Left lung (tissue), 10 donors: ENCODE results near the gene UNC45A. TPM values are rescaled to one million over a fixed set of nuclear protein-coding genes. Genes with fewer than 3 reads are reported as not detected.

ENCODE experiments used
- ATAC-seq: fragments of 200-7000 bp; cut with Tn5 transposase; one replicate; pipeline ENCODE4 v1.9.1; 2020; ENCODE audit warnings: moderate library complexity
- DNase-seq, 4 donors: peaks; one replicate each; pipeline ENCODE4 v3.0.0-alpha.2; 2013 to 2020
- H3K27ac ChIP-seq, 2 donors: fragments of 200-600 bp; sonication (generic) in 1 of 2; one replicate each; pipeline versions ENCODE4 v1.5.0 to v1.8.0; 2020 to 2021
- H3K27me3 ChIP-seq, 2 donors: fragments of 200-600 bp; sonication (generic) in 1 of 2; one replicate each; pipeline versions ENCODE4 v1.5.0 to v1.8.0; 2020 to 2021
- H3K36me3 ChIP-seq, 2 donors: fragments of 200-600 bp; sonication (generic) in 1 of 2; one replicate each; pipeline versions ENCODE4 v1.5.0 to v1.8.0; 2020 to 2021
- H3K4me1 ChIP-seq, 2 donors: fragments of 200-600 bp; one replicate each; pipeline ENCODE4 v1.8.0; 2021
- H3K4me3 ChIP-seq, 2 donors: fragments of 200-600 bp; sonication (generic) in 1 of 2; one replicate each; pipeline versions ENCODE4 v1.5.0 to v1.8.0; 2020 to 2021; ENCODE audit warnings: mild to moderate bottlenecking in 1 of 2
- H3K9me3 ChIP-seq, 2 donors: fragments of 200-600 bp; sonication (generic) in 1 of 2; one replicate each; pipeline versions ENCODE4 v1.5.0 to v1.8.0; 2020 to 2021
- CTCF ChIP-seq, 2 donors: fragments of 200-600 bp; sonication (generic) in 1 of 2; IDR thresholded peaks; one replicate each; pipeline versions ENCODE4 v1.5.0 to v1.8.0; 2021; ENCODE audit warnings: antibody characterized with exemption in 2 of 2
- intact Hi-C, 2 donors: fragments of 100-400 bp; cut with DNase I; formaldehyde crosslinking; loops; one replicate each; pipeline versions ENCODE4 v1.11.2 to v1.14.2; 2022
- polyA plus RNA-seq, 6 donors: library from polyadenylated mRNA; unstranded; fragments of 120-200 nt; gene quantifications; one replicate each; pipeline ENCODE4 v1.2.1, GENCODE V29; 2013; ENCODE audit not compliant: insufficient read length in 6 of 6
- total RNA-seq, 2 donors: library from RNA; stranded (reverse); fragmentation: NEBNext Ultra II Directional; extraction: Animal tissue kit (Norgen Biotek cat#: 25700); gene quantifications; one replicate each; pipeline ENCODE4 v1.2.1, GENCODE V29; 2021
- donor health status: DM: no; HTN: yes; CAD: no.
- donor health status: DM: no; HTN: no; CAD: no.

UNC45A gene
- total and polyA plus RNA-seq, 8 donors, result 62.3 to 80.4 (median 70.7) TPM

- DNase-seq, result no peak
- Histone ChIP-seq H3K36me3 (peaks cover 0 to 44% of the 10 kb centered on the region in 2 donors), H3K9me3 (no peaks in the 10 kb centered on the region), H3K4me3 (peak overlapping the region; percentile 67 to 95), H3K27me3 (no peaks in the 10 kb centered on the region), H3K27ac (no peak overlapping the region), H3K4me1 (peaks cover 7 to 35% of the 10 kb centered on the region in 2 donors)
- no peak for TF ChIP-seq CTCF (IDR thresholded peaks at IDR 0.05)
- intact Hi-C loops, result loop anchor here in 1 of 2 donors (5.0 to 10.0 kb wide), 2 partner anchors 79 to 317 kb away; no protein-coding TSS in a partner anchor
- no peak for ATAC-seq
Observed at GRCh38 chr15:90955624-90956273, 20.7 kb downstream of the UNC45A start.

GRCh38 chr15:90956274-90957030 lies 21.4 kb downstream of the UNC45A start:
- intact Hi-C loops, result loop anchor here in 1 of 2 donors (5.0 to 10.0 kb wide), 2 partner anchors 78 to 316 kb away; no protein-coding TSS in a partner anchor
- H3K4me1 ChIP-seq, result peaks cover 7 to 35% of the 10 kb centered on the region in 2 donors
- DNase-seq, result peak; percentile 69 to 93 (median 82)

GRCh38 chr15:90957031-90957790 lies 22.1 kb downstream of the UNC45A start:
- Histone ChIP-seq H3K4me1 (peaks cover 7 to 35% of the 10 kb centered on the region in 2 donors), H3K27ac (no peak overlapping the region), H3K4me3 (peak overlapping the region; percentile 50 to 51), H3K36me3 (peaks cover 0 to 43% of the 10 kb centered on the region in 2 donors), H3K27me3 (no peaks in the 10 kb centered on the region), H3K9me3 (no peaks in the 10 kb centered on the region)
- peak; percentile 19 for ATAC-seq
- intact Hi-C loops, result loop anchor here in 1 of 2 donors (5.0 to 10.0 kb wide), 2 partner anchors 78 to 315 kb away; no protein-coding TSS in a partner anchor
- DNase-seq, result peak in 2 of 4 donors; percentile 35 to 82
- TF ChIP-seq CTCF (IDR thresholded peaks at IDR 0.05), result no peak

More at GRCh38 chr15:90956274-90957030, 21.4 kb downstream of the UNC45A start:
- TF ChIP-seq CTCF (IDR thresholded peaks at IDR 0.05), result peak; percentile 86 to 91
- no peaks in the 10 kb centered on the region for H3K9me3 ChIP-seq
- no peak overlapping the region for H3K27ac ChIP-seq
- peaks cover 0 to 44% of the 10 kb centered on the region in 2 donors for H3K36me3 ChIP-seq
- H3K4me3 ChIP-seq, result peak overlapping the region; percentile 50 to 51
- peak; percentile 63 for ATAC-seq
- no peaks in the 10 kb centered on the region for H3K27me3 ChIP-seq

GRCh38 chr15:90957791-90958190 lies 22.7 kb downstream of the UNC45A start:
- Histone ChIP-seq H3K27ac (no peak overlapping the region), H3K9me3 (no peaks in the 10 kb centered on the region), H3K4me1 (peaks cover 7 to 35% of the 10 kb centered on the region in 2 donors), H3K27me3 (no peaks in the 10 kb centered on the region), H3K36me3 (peaks cover 0 to 37% of the 10 kb centered on the region in 2 donors), H3K4me3 (no peak overlapping the region)
- TF ChIP-seq CTCF (IDR thresholded peaks at IDR 0.05), result no peak
- intact Hi-C loops, result loop anchor here in 1 of 2 donors (5.0 to 10.0 kb wide), 2 partner anchors 77 to 315 kb away; no protein-coding TSS in a partner anchor
- no peak for ATAC-seq
- DNase-seq, result no peak
